ENCODE data around the gene ATP8B1.

The ATP8B1 gene

DNA sequence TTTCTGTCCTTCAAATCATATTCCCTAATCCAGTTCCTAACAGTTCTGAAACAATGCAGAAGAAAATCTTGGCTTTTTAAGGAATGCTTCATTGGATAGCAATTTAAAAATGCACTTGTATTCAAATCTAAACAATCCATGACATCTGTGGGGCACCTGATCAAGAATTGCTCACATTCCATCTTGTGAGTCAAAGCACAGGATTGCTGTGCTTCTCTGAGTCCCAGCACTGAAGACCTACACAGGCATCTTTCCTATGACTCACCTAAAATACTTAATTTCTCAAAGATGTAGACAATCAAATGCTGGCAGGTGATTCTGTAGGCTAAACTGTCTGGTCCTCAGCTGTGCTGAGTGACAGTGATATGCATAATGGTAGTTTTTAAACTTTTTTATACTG is 10.1 kb upstream of the ATP8B1 start:
- H4K91ac ChIP-seq (ENCODE audit: low read depth, low read length), result no peak overlapping the region
- no peak overlapping the region for H2AFZ ChIP-seq (ENCODE audit: insufficient read depth, low read length, poor library complexity)
- H3K27me3 ChIP-seq (ENCODE audit: insufficient read depth, low read length), result no peaks in the 10 kb centered on the region

DNA sequence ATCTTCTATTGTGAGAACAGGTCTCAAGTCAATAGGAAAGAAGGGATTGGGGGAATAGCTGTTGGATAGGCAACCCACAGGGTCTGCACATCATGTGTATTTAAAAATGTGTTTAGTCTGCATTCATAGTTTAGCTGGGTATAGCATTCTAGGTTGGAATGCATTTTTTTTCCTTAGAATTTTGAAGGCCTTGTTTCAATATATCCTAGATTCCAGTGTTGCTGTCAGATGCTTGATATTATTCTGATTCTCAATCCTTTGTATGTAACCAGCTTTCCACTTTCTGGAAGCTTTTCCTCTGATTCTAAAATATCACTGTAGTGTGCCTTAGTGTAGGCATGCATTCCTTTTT is 9.0 kb upstream of the ATP8B1 start:
- H4K8ac ChIP-seq (ENCODE audit: low read depth, low read length), result no peak overlapping the region
- H3K36me3 ChIP-seq (ENCODE audit: control insufficient read depth in 1 of 2, insufficient read depth in 2 of 2, low read length in 2 of 2), result no peaks in the 10 kb centered on the region
- H4K91ac ChIP-seq (ENCODE audit: low read depth, low read length), result no peak overlapping the region
- no peak overlapping the region for H3K4me2 ChIP-seq (ENCODE audit: low read length)
- H3K79me1 ChIP-seq (ENCODE audit: low read length), result no peaks in the 10 kb centered on the region
- H2AK5ac ChIP-seq (ENCODE audit: low read length), result no peak overlapping the region
- no peak overlapping the region for H3K4me3 ChIP-seq (ENCODE audit: low read depth, low read length)
- no peaks in the 10 kb centered on the region for H3K9me3 ChIP-seq (ENCODE audit: insufficient read depth, low read depth, low read length)
- no peak overlapping the region for H3K14ac ChIP-seq (ENCODE audit: low read length)
- H3K4ac ChIP-seq (ENCODE audit: low read depth, low read length), result no peak overlapping the region
- no peak overlapping the region for H2BK12ac ChIP-seq (ENCODE audit: low read length)
- H3K27ac ChIP-seq (ENCODE audit: low read depth, low read length), result no peak overlapping the region
- no peak overlapping the region for H4K12ac ChIP-seq (ENCODE audit: low read depth, low read length)
- H3K18ac ChIP-seq (ENCODE audit: low read length), result no peak overlapping the region
- H3K9ac ChIP-seq (ENCODE audit: low read length), result no peak overlapping the region
- H3K23ac ChIP-seq (ENCODE audit: low read length), result no peak overlapping the region
- no peak for DNase-seq
- no peaks in the 10 kb centered on the region for H3K27me3 ChIP-seq (ENCODE audit: insufficient read depth, low read length)
- H2AFZ ChIP-seq (ENCODE audit: insufficient read depth, low read length, poor library complexity), result no peak overlapping the region
- H3K79me2 ChIP-seq (ENCODE audit: control insufficient read depth, insufficient read depth, low read length, poor library complexity), result no peaks in the 10 kb centered on the region
- no peak overlapping the region for H2BK5ac ChIP-seq (ENCODE audit: low read depth, low read length, poor library complexity)
- no peak overlapping the region for H2BK120ac ChIP-seq (ENCODE audit: insufficient read depth, low read length, poor library complexity)
- no peaks in the 10 kb centered on the region for H3K4me1 ChIP-seq (ENCODE audit: control insufficient read depth in 1 of 2, insufficient read depth in 2 of 2, low read length in 2 of 2)

More for the DNA sequence above, 10.1 kb upstream of the ATP8B1 start:
- H2BK5ac ChIP-seq (ENCODE audit: low read depth, low read length, poor library complexity), result no peak overlapping the region
- peak; percentile 56 to 75 for DNase-seq
- no peaks in the 10 kb centered on the region for H3K4me1 ChIP-seq (ENCODE audit: control insufficient read depth in 1 of 2, insufficient read depth in 2 of 2, low read length in 2 of 2)
- no peak overlapping the region for H3K4ac ChIP-seq (ENCODE audit: low read depth, low read length)
- no peak overlapping the region for H3K27ac ChIP-seq (ENCODE audit: low read depth, low read length)
- no peaks in the 10 kb centered on the region for H3K9me3 ChIP-seq (ENCODE audit: insufficient read depth, low read depth, low read length)
- H3K4me3 ChIP-seq (ENCODE audit: low read depth, low read length), result no peak overlapping the region
- H2AK5ac ChIP-seq (ENCODE audit: low read length), result no peak overlapping the region
- no peak overlapping the region for H2BK120ac ChIP-seq (ENCODE audit: insufficient read depth, low read length, poor library complexity)
- H3K36me3 ChIP-seq (ENCODE audit: control insufficient read depth in 1 of 2, insufficient read depth in 2 of 2, low read length in 2 of 2), result no peaks in the 10 kb centered on the region
- no peak overlapping the region for H3K14ac ChIP-seq (ENCODE audit: low read length)
- no peaks in the 10 kb centered on the region for H3K79me1 ChIP-seq (ENCODE audit: low read length)
- H3K79me2 ChIP-seq (ENCODE audit: control insufficient read depth, insufficient read depth, low read length, poor library complexity), result no peaks in the 10 kb centered on the region
- no peak overlapping the region for H3K18ac ChIP-seq (ENCODE audit: low read length)
- H4K12ac ChIP-seq (ENCODE audit: low read depth, low read length), result no peak overlapping the region
- H3K9ac ChIP-seq (ENCODE audit: low read length), result no peak overlapping the region
- no peak overlapping the region for H4K8ac ChIP-seq (ENCODE audit: low read depth, low read length)
- no peak overlapping the region for H2BK12ac ChIP-seq (ENCODE audit: low read length)
- no peak overlapping the region for H3K23ac ChIP-seq (ENCODE audit: low read length)
- no peak overlapping the region for H3K4me2 ChIP-seq (ENCODE audit: low read length)

DNA sequence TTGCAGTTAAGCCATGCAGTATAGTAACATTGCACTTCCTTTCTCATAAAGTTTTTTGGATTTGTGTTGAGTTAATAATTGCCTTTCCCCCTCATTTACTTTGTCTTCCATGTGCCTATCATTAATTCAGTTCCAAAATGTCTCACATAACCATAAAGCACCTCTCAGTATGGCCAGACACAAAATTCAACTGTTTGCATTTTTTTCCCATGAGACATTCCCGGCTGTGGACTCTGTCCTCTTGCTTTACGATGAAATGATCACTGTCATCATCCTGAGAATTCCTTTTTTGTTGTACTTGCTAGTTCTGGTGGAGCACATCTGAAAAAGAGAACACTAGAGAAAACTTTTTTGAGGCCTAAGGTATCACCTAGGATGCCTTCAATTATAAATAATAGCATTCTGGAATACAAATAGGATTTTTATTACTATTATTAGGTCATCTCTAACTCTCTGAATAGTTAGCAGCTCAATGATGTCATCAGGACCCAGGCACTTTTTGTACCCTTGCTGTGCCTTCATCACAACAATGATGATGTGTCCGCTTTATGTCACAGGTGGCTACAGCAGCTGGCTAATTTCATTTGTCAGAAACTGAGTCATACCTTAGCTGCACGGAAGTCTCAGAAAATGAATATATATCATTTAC is 8.5 kb upstream of the ATP8B1 start:
- DNase-seq, result peak in 1 of 2 donors; percentile 31
- Histone ChIP-seq H2AK5ac (ENCODE audit: low read length) (no peak overlapping the region), H3K27me3 (ENCODE audit: insufficient read depth, low read length) (no peaks in the 10 kb centered on the region), H2BK5ac (ENCODE audit: low read depth, low read length, poor library complexity) (no peak overlapping the region), H4K12ac (ENCODE audit: low read depth, low read length) (no peak overlapping the region), H4K91ac (ENCODE audit: low read depth, low read length) (no peak overlapping the region), H3K14ac (ENCODE audit: low read length) (no peak overlapping the region), H3K4me1 (ENCODE audit: control insufficient read depth in 1 of 2, insufficient read depth in 2 of 2, low read length in 2 of 2) (no peaks in the 10 kb centered on the region), H3K23ac (ENCODE audit: low read length) (no peak overlapping the region), H3K4ac (ENCODE audit: low read depth, low read length) (no peak overlapping the region), H3K4me2 (ENCODE audit: low read length) (no peak overlapping the region), H3K9me3 (ENCODE audit: insufficient read depth, low read depth, low read length) (no peaks in the 10 kb centered on the region), H3K79me2 (ENCODE audit: control insufficient read depth, insufficient read depth, low read length, poor library complexity) (no peaks in the 10 kb centered on the region), H3K79me1 (ENCODE audit: low read length) (no peaks in the 10 kb centered on the region), H4K8ac (ENCODE audit: low read depth, low read length) (no peak overlapping the region), H3K27ac (ENCODE audit: low read depth, low read length) (no peak overlapping the region), H2BK12ac (ENCODE audit: low read length) (no peak overlapping the region), H3K9ac (ENCODE audit: low read length) (no peak overlapping the region), H3K36me3 (ENCODE audit: control insufficient read depth in 1 of 2, insufficient read depth in 2 of 2, low read length in 2 of 2) (no peaks in the 10 kb centered on the region), H3K18ac (ENCODE audit: low read length) (no peak overlapping the region), H2AFZ (ENCODE audit: insufficient read depth, low read length, poor library complexity) (no peak overlapping the region), H3K4me3 (ENCODE audit: low read depth, low read length) (no peak overlapping the region), H2BK120ac (ENCODE audit: insufficient read depth, low read length, poor library complexity) (no peak overlapping the region)
- no CpG with 5 or more reads among the region's 4 CpGs for WGBS (ENCODE audit: extremely low coverage, insufficient coverage, insufficient read length)

DNA sequence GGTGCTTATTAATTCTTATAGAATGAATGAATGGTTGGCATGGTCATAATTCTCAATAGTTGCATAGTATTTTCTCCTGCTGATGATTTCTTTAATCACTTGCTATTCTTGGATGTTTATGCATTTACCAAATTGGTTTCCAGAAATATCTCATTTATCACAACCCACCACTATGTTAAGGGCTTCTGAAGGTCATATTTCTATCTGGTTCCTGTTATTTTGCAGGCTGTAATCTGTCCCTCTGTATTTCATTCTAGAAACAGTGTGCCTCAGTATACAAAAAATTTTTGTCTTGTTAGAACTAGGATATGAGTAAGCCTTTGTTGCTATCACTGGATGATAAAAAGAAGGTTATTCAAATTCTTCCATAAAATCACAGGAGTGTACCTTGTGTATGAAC is 6.1 kb upstream of the ATP8B1 start:
- no peaks in the 10 kb centered on the region for H3K79me1 ChIP-seq (ENCODE audit: low read length)
- H3K79me2 ChIP-seq (ENCODE audit: control insufficient read depth, insufficient read depth, low read length, poor library complexity), result no peaks in the 10 kb centered on the region
- no peak for DNase-seq

More for the DNA sequence above, 6.1 kb upstream of the ATP8B1 start:
- Histone ChIP-seq H3K4ac (ENCODE audit: low read depth, low read length) (no peak overlapping the region), H3K9ac (ENCODE audit: low read length) (no peak overlapping the region), H3K36me3 (ENCODE audit: control insufficient read depth in 1 of 2, insufficient read depth in 2 of 2, low read length in 2 of 2) (no peaks in the 10 kb centered on the region), H3K27me3 (ENCODE audit: insufficient read depth, low read length) (peaks cover 2% of the 10 kb centered on the region), H2BK120ac (ENCODE audit: insufficient read depth, low read length, poor library complexity) (no peak overlapping the region), H3K27ac (ENCODE audit: low read depth, low read length) (no peak overlapping the region), H2BK5ac (ENCODE audit: low read depth, low read length, poor library complexity) (no peak overlapping the region), H2AFZ (ENCODE audit: insufficient read depth, low read length, poor library complexity) (no peak overlapping the region), H4K8ac (ENCODE audit: low read depth, low read length) (no peak overlapping the region), H3K14ac (ENCODE audit: low read length) (no peak overlapping the region), H3K4me3 (ENCODE audit: low read depth, low read length) (no peak overlapping the region), H3K9me3 (ENCODE audit: insufficient read depth, low read depth, low read length) (no peaks in the 10 kb centered on the region), H2BK12ac (ENCODE audit: low read length) (no peak overlapping the region), H4K12ac (ENCODE audit: low read depth, low read length) (no peak overlapping the region), H3K23ac (ENCODE audit: low read length) (no peak overlapping the region), H3K4me2 (ENCODE audit: low read length) (no peak overlapping the region), H3K4me1 (ENCODE audit: control insufficient read depth in 1 of 2, insufficient read depth in 2 of 2, low read length in 2 of 2) (no peaks in the 10 kb centered on the region), H4K91ac (ENCODE audit: low read depth, low read length) (no peak overlapping the region), H3K18ac (ENCODE audit: low read length) (no peak overlapping the region), H2AK5ac (ENCODE audit: low read length) (no peak overlapping the region)
